SU-DHL-6 (cell line): ENCODE results near the gene SNRNP35.

Experiments used
- EZH2phosphoT487 ChIP-seq: fragments of 200-600 bp; sonication (generic), shearing (Covaris generic); conservative IDR thresholded peaks from 2 replicates; pipeline ENCODE4 v1.6.1; 2018; ENCODE audit warnings: mild to moderate bottlenecking, antibody characterized with exemption, low read length, moderate library complexity, mixed read lengths
- TF ChIP-seq, protein P1 (sequence below): fragments of 200-600 bp; sonication (generic); IDR thresholded peaks from one replicate; pipeline ENCODE4 v1.5.1; 2017; ENCODE audit warnings: antibody characterized with exemption, mild to moderate bottlenecking, low read length, moderate library complexity; ENCODE audit not compliant: insufficient read depth, poor library complexity, severe bottlenecking

GRCh38 chr12:123513805-123514204 is 55.9 kb downstream of the SNRNP35 start:
- TF ChIP-seq, protein P1, sequence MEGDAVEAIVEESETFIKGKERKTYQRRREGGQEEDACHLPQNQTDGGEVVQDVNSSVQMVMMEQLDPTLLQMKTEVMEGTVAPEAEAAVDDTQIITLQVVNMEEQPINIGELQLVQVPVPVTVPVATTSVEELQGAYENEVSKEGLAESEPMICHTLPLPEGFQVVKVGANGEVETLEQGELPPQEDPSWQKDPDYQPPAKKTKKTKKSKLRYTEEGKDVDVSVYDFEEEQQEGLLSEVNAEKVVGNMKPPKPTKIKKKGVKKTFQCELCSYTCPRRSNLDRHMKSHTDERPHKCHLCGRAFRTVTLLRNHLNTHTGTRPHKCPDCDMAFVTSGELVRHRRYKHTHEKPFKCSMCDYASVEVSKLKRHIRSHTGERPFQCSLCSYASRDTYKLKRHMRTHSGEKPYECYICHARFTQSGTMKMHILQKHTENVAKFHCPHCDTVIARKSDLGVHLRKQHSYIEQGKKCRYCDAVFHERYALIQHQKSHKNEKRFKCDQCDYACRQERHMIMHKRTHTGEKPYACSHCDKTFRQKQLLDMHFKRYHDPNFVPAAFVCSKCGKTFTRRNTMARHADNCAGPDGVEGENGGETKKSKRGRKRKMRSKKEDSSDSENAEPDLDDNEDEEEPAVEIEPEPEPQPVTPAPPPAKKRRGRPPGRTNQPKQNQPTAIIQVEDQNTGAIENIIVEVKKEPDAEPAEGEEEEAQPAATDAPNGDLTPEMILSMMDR: no peak
- no peak for TF ChIP-seq EZH2phosphoT487
